ENCODE results near the gene TMEM198.

DNA sequence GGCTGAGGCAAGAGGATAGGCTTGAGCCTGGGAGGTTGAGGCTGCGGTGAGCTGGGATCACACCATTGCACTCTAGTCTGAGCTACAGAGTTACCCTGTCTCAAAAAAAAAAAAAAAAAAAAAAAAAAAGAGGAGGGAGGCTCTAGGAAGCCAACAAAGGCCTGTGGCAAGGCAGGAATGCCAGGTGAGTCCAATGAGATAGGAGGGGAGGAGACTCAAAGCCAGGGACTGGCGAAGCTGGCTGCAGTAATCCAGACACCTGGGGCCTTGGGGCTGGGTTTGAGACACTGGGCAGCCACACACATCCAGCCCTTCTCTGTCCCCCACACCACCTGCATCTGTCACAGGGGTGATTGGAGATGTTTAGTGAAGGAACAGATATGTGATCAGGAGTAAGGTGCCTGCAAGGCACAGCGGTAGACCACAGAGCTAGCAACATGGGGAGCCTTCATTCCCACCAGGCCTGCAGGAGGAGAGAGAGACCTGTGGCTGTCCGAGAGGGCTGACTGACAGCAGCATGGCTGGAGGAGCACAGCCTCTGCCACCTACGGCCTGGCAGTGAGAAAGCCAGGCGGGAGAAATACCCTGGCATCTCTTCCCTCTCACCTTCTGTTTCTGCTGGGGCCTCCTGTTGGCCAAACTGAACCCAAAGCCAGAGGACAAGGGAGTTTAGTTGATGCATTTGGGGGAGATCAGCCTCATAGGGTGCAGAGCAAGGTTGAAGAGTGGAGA lies 9.7 kb upstream of the TMEM198 start:
- TF ChIP-seq NCOA2 (IDR thresholded peaks at IDR 0.05; ENCODE audit: partially characterized antibody in 2 of 2) (no peak), POLR2AphosphoS5 (IDR thresholded peaks at IDR 0.05; ENCODE audit: control insufficient read depth, insufficient read depth, low read depth, low read length) (no peak), SMAD1 (IDR thresholded peaks at IDR 0.05; ENCODE audit: low read depth, low read length, partially characterized antibody) (no peak), ZNF778 (CRISPR knock-in tag; IDR thresholded peaks at IDR 0.05) (no peak)

Data from K562 (cell line).